GM15510 (cell line): ENCODE data around the gene SYNM.

ENCODE experiments used
- POLR2A ChIP-seq: IDR thresholded peaks from 3 replicates; pipeline ENCODE4 v1.6.1; 2011; ENCODE audit warnings: borderline replicate concordance; ENCODE audit not compliant: insufficient read length; ENCODE audit errors: extremely low read depth

Gene SYNM

GRCh38 chr15:99076555-99077308, 28.1 kb upstream of the SYNM start:
- TF ChIP-seq POLR2A = no peak

- TF ChIP-seq POLR2A = no peak
Observed at GRCh38 chr15:99082798-99083197, 22.1 kb upstream of the SYNM start.

DNA sequence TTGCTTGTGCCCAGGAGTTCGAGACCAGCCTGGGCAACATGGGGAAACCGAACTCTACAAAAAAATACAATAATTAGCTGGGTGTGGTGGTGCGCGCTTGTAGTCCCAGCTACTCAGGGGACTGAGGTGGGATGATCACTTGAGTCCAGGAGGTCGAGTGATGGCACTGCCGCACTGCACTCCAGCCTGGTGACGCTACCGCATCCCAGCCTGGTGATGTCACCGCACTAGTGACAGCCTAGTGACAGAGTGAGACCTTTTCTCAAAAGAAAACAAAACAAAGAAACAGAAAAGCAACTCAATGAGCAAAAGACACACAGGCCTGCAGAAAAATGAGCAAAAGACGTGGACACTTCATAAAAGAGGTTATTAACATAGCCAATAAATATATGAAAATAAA, 19.9 kb upstream of the SYNM start:
- TF ChIP-seq POLR2A = no peak

DNA sequence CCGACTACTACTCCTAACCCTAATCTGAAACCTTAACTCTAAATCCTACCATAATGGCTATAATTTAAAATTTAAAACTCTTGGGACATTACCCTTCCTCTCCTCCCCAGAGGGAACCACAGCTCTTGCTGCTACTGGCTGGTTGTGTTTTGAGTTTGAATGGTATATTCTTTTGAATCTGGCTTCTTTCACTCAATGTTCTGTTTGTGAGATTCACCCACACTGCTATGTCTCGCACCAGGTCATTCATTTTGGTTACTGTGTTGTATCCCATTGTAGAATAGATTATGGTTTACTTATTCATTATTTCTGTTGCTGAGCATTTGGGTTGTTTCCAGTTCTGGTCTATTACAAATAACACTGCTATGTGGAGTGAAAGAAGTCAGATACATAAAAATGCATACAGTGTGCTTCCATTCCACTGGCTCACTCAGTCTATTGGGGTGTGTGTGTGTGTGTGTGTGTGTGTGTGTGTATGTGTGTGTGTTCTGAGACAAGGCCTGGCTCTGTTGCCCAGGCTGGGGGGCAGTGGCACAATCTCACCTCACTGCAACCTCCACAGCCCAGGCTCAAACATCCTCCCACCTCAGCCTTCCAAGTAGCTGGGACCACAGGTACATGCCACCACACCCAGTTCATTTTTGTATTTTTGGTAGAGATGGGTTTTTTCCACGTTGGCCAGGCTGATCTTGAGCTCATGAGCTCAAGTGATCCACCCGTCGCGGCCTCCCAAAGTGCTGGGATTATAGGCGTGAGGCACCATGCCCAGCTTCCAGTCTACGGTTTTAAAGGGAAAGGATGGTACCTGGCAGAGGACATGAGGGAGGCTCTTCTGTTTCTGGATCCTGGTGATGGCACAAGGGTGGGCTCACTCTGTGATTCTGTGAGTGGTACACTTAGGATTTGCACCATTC, 19.2 kb upstream of the SYNM start:
- no peak for TF ChIP-seq POLR2A

GRCh38 chr15:99086327-99086667, 18.6 kb upstream of the SYNM start:
- no peak for TF ChIP-seq POLR2A

DNA sequence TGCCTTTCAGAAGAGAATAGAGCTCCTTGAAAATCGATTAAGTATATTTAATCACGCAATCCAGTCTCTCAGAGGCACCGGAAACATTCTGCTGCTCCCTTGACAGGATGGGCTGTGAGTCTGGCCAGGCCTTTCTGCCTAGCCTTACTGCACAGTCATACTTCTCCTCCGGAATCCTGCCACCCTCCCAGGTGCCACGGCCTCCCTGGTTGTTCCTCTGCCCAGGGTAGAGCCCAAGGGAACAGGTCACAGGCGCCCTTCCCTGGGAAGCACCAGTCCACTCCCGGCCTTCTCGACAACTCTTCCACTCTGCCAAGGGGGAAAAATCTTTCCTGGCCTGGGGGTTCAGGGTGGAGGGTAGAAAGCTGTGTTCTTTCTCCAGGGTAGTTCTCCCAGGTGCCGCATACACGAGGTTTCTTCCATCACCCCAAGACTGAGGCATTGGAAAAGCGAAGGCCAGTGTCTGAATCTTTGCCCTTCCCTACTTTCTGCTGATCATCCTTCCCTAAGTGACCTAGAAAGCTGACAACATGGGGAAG, 17.4 kb upstream of the SYNM start:
- no peak for TF ChIP-seq POLR2A

- TF ChIP-seq POLR2A = no peak
Observed at GRCh38 chr15:99090011-99090699, 14.7 kb upstream of the SYNM start.

- TF ChIP-seq POLR2A = no peak
Observed at GRCh38 chr15:99090938-99091337, 13.9 kb upstream of the SYNM start.

GRCh38 chr15:99092554-99093172, 12.2 kb upstream of the SYNM start:
- no peak for TF ChIP-seq POLR2A

DNA sequence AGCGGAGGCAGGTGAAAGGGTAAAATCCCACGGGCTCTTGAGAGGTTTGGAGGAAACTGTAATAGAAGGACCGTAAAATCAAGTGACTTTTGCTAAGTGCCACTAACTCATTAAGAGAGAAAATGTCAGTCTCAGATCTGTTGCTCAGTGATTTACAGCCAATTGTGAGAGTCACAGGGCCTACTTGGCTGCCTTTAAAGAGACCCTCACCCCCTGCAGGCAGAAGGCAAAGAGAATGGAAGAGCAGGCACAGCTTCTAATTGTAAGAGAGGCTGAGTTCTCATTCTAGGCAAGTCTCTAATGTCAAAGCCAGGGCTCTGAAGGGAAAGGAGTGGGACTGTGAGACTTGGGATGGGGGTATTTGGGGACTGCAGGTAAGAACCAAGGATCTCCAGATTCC, 9.3 kb upstream of the SYNM start:
- TF ChIP-seq POLR2A = no peak

- TF ChIP-seq POLR2A = no peak
Observed at GRCh38 chr15:99096173-99096893, 8.5 kb upstream of the SYNM start.

- no peak for TF ChIP-seq POLR2A
Observed at GRCh38 chr15:99096894-99097426, 7.9 kb upstream of the SYNM start.
